A549 (cell line): Measurements from ENCODE around the gene TGFBRAP1. TPM values are rescaled to one million over a fixed set of nuclear protein-coding genes. Genes with fewer than 3 reads are reported as not detected.

Experiments
- ATAC-seq, 2 experiments: fragments of 200-7000 bp in 1 of 2; fragments of >200 bp in 1 of 2; cut with Nextera tagmentation in 1 of 2; cut with Tn5 transposase in 1 of 2; 3 replicates each; pipeline versions ENCODE4 v1.8.0 to v1.9.1; 2018 to 2020; ENCODE audit warnings: mild to moderate bottlenecking in 1 of 2, moderate library complexity in 1 of 2
- CTCF ChIA-PET: fragments of 300-600 bp; sonication (Branson Sonifier 250); formaldehyde crosslinking; extraction: SDS; loops from one replicate; lab custom pipeline; 2021; ENCODE audit warnings: antibody characterized with exemption, inconsistent platforms; lab: Yijun Ruan, JAX
- POLR2A ChIA-PET: fragments of 350-600 bp; formaldehyde crosslinking; extraction: SDS; loops from one replicate; lab custom pipeline; 2021; ENCODE audit warnings: antibody characterized with exemption, inconsistent platforms; lab: Yijun Ruan, JAX
- DNase-seq, 2 experiments: peaks; one replicate each; pipeline versions ENCODE4 v3.0.0 to v3.0.0-alpha.2; 2011 to 2016; ENCODE audit warnings: low read depth in 1 of 2, low spot score in 1 of 2
- FAIRE-seq: peaks from 2 replicates; lab custom pipeline; 2011; peaks lifted over from hg19 to GRCh38; lab: Jason Lieb, UNC
- H3K27ac ChIP-seq, 2 experiments: fragments of >200 bp; sonication (Bioruptor Twin); formaldehyde crosslinking; 3 replicates each; pipeline ENCODE4 v1.5.1; 2016 to 2017
- H3K4me1 ChIP-seq: fragments of >200 bp; sonication (Bioruptor Twin); formaldehyde crosslinking; 3 replicates; pipeline ENCODE4 v1.6.1; 2016
- H3K4me2 ChIP-seq: fragments of >200 bp; sonication (Bioruptor Twin); formaldehyde crosslinking; 3 replicates; pipeline ENCODE4 v1.6.1; 2016
- H3K4me3 ChIP-seq: fragments of >200 bp; sonication (Bioruptor Twin); formaldehyde crosslinking; 3 replicates; pipeline ENCODE4 v1.5.1; 2016
- H3K9me3 ChIP-seq: fragments of >200 bp; sonication (Bioruptor Twin); formaldehyde crosslinking; 3 replicates; pipeline ENCODE4 v1.6.1; 2016
- CHD4 ChIP-seq: fragments of 200-600 bp; sonication (generic); IDR thresholded peaks from 2 replicates; pipeline ENCODE4 v1.6.1; 2016; ENCODE audit warnings: antibody characterized with exemption, mild to moderate bottlenecking, borderline replicate concordance
- EHF ChIP-seq: fragments of 250-450 bp; sonication (Bioruptor Pico); IDR thresholded peaks from 2 replicates; pipeline ENCODE4 v1.5.0; 2020; ENCODE audit warnings: mild to moderate bottlenecking
- EP300 ChIP-seq, 2 experiments: fragments of >200 bp; sonication (Bioruptor Twin); formaldehyde crosslinking; IDR thresholded peaks; 2 replicates in 1 of 2; 3 replicates in 1 of 2; pipeline ENCODE4 v1.6.1; 2016 to 2017
- FOSL2 ChIP-seq, 2 experiments: fragments of 450-650 bp in 1 of 2; fragments of >200 bp in 1 of 2; sonication (Bioruptor Twin) in 1 of 2; formaldehyde crosslinking; IDR thresholded peaks; 2 replicates each; pipeline versions ENCODE4 v1.5.0 to v1.6.1; 2016 to 2020; ENCODE audit warnings: mild to moderate bottlenecking in 1 of 2, moderate library complexity in 1 of 2
- GATA3 ChIP-seq: IDR thresholded peaks from 2 replicates; pipeline ENCODE4 v1.6.1; 2012; ENCODE audit warnings: borderline replicate concordance
- HDAC2 ChIP-seq: fragments of 200-600 bp; sonication (generic); IDR thresholded peaks from 2 replicates; pipeline ENCODE4 v1.6.1; 2016
- HOXA7 ChIP-seq: fragments of 250-450 bp; sonication (Bioruptor Pico); IDR thresholded peaks from 2 replicates; pipeline ENCODE4 v1.5.0; 2020; ENCODE audit warnings: mild to moderate bottlenecking, moderate library complexity
- HOXB13 ChIP-seq: fragments of 250-450 bp; sonication (Bioruptor Pico); IDR thresholded peaks from 2 replicates; pipeline ENCODE4 v1.5.0; 2020; ENCODE audit warnings: low read depth, mild to moderate bottlenecking, moderate library complexity
- HOXB5 ChIP-seq: fragments of 250-450 bp; sonication (Bioruptor Pico); IDR thresholded peaks from 2 replicates; pipeline ENCODE4 v1.5.0; 2020; ENCODE audit warnings: mild to moderate bottlenecking, moderate library complexity
- KDM5A ChIP-seq: fragments of 200-600 bp; sonication (generic); IDR thresholded peaks from 2 replicates; pipeline ENCODE4 v1.6.1; 2016; ENCODE audit warnings: antibody characterized with exemption, mild to moderate bottlenecking
- NFE2L2 ChIP-seq: fragments of 150-350 bp; conservative IDR thresholded peaks from 2 replicates; pipeline ENCODE4 v1.6.1; 2014; ENCODE audit warnings: low read length
- NPAS2 ChIP-seq: fragments of 250-450 bp; sonication (Bioruptor Pico); IDR thresholded peaks from 2 replicates; pipeline ENCODE4 v1.8.0; 2022; ENCODE audit warnings: mild to moderate bottlenecking, moderate library complexity, borderline replicate concordance
- RAD21 ChIP-seq, 2 experiments: fragments of >200 bp in 1 of 2; sonication (Bioruptor Twin) in 1 of 2; formaldehyde crosslinking in 1 of 2; IDR thresholded peaks in 1 of 2; conservative IDR thresholded peaks in 1 of 2; 2 replicates in 1 of 2; 3 replicates in 1 of 2; pipeline ENCODE4 v1.6.1; 2012 to 2018; ENCODE audit warnings: inconsistent platforms in 1 of 2
- RARB ChIP-seq: fragments of 250-450 bp; sonication (Bioruptor Pico); IDR thresholded peaks from 2 replicates; pipeline ENCODE4 v1.8.0; 2021; ENCODE audit warnings: mild to moderate bottlenecking, moderate library complexity
- RNF2 ChIP-seq: fragments of 200-600 bp; sonication (generic); IDR thresholded peaks from 2 replicates; pipeline ENCODE4 v1.6.1; 2016; ENCODE audit warnings: low read depth, mild to moderate bottlenecking, antibody characterized with exemption, moderate library complexity, borderline replicate concordance
- ZC3H11A ChIP-seq: fragments of 450-650 bp; IDR thresholded peaks from 2 replicates; pipeline ENCODE4 v1.6.1; 2014; ENCODE audit warnings: antibody characterized with exemption, mild to moderate bottlenecking
- ZNF302 ChIP-seq: fragments of 250-450 bp; sonication (Bioruptor Pico); IDR thresholded peaks from 2 replicates; pipeline ENCODE4 v1.9.0; 2021; ENCODE audit warnings: inconsistent platforms, mild to moderate bottlenecking, moderate library complexity
- WGBS: methylation state at CpG from one replicate; pipeline ENCODE4 v1.1.6; 2017; ENCODE audit errors: missing lambda C conversion rate; 5-methylcytosine and 5-hydroxymethylcytosine counted together
- polyA plus RNA-seq, 4 experiments: library from polyadenylated mRNA; depleted of rRNA in 3 of 4; stranded (reverse); fragments of >200 nt; fragmentation: RNase III in 1 of 4; extraction: RNeasy Plus Mini Kit Qiagen cat#74134 plus additional on column Dnase treatment in 1 of 4; gene quantifications; 2 replicates in 3 of 4; 3 replicates in 1 of 4; pipeline ENCODE4 v1.2.3, GENCODE V29; 2011 to 2017
- TF ChIP-seq, protein P1 (sequence below): fragments of 200-600 bp; sonication (generic); IDR thresholded peaks from 2 replicates; pipeline ENCODE4 v1.6.1; 2016; ENCODE audit warnings: antibody characterized with exemption, mild to moderate bottlenecking, moderate library complexity
- TF ChIP-seq, protein P2 (sequence below): fragments of >200 bp; sonication (Bioruptor Twin); formaldehyde crosslinking; IDR thresholded peaks from 3 replicates; pipeline ENCODE4 v1.5.1; 2016
- TF ChIP-seq, protein P3 (sequence below): fragments of >200 bp; sonication (Bioruptor Twin); formaldehyde crosslinking; IDR thresholded peaks from 2 replicates; pipeline ENCODE4 v1.6.1; 2016

The TGFBRAP1 gene
- polyA plus RNA-seq, 2 of the 4 experiments (the other 2 are of a cell fraction) = 9.0 to 13.7 TPM

DNA sequence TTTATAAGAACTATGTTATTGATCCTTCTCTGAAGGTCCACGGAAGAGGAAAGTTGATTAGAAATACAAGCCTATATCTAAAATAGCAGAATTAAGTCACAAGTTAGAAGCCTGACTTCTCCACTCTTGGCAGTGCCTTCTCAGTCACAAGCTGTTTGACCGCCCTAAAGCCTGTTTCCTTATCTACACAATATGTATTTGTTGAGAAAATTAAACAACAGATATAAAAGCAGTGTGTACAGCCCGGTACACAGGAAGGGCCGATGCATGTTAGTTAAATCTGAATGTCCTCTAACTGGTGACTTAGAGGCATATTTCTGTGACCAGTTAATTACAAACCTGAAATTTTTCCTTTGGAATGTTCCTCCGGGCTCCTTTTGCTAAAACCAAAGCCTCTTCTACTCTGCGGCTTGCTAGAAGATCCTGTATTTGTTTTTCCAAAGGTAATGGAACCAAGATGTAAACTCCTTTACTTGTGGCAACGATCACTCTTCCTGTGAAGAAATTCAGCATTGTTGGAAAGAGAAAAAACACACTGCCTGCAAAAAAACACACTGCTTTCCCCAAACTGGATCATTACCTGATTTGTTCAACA lies 33.4 kb downstream of the TGFBRAP1 start (continued):
- TF ChIP-seq, protein P1, sequence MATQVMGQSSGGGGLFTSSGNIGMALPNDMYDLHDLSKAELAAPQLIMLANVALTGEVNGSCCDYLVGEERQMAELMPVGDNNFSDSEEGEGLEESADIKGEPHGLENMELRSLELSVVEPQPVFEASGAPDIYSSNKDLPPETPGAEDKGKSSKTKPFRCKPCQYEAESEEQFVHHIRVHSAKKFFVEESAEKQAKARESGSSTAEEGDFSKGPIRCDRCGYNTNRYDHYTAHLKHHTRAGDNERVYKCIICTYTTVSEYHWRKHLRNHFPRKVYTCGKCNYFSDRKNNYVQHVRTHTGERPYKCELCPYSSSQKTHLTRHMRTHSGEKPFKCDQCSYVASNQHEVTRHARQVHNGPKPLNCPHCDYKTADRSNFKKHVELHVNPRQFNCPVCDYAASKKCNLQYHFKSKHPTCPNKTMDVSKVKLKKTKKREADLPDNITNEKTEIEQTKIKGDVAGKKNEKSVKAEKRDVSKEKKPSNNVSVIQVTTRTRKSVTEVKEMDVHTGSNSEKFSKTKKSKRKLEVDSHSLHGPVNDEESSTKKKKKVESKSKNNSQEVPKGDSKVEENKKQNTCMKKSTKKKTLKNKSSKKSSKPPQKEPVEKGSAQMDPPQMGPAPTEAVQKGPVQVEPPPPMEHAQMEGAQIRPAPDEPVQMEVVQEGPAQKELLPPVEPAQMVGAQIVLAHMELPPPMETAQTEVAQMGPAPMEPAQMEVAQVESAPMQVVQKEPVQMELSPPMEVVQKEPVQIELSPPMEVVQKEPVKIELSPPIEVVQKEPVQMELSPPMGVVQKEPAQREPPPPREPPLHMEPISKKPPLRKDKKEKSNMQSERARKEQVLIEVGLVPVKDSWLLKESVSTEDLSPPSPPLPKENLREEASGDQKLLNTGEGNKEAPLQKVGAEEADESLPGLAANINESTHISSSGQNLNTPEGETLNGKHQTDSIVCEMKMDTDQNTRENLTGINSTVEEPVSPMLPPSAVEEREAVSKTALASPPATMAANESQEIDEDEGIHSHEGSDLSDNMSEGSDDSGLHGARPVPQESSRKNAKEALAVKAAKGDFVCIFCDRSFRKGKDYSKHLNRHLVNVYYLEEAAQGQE = no peak
- TF ChIP-seq ZC3H11A (no peak), ZNF302 (CRISPR knock-in tag) (no peak), HOXB5 (CRISPR knock-in tag) (no peak), NFE2L2 (no peak)

DNA sequence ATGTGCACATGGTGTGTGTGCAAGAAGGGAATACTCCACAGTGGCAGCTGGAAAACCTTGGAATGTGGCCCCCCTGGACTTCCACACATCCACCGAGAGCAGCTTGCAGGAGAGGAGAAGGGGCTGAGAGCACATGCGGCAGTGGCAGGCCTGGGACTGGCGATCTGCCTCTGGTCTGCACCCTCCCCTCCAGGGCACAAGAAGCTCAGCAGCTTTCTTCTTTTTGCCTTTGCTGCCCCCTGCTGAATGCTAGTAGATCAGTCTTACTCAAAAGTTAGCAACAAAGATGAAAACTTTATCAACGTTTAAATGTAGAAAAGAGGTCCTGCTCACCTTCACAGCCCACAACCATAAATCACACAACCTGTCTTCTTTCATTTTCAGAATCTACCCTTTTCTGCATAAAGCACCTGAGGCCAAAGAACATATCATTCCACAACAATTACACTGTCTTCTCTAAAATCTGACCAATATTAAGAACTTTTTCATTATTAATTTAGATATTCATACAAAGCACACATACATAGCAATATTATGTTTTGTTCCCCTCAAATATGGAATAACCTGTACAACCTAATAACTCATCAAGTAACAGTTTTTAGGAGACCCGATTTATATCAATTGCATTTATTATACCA lies 34.6 kb downstream of the TGFBRAP1 start:
- TF ChIP-seq, protein P2, sequence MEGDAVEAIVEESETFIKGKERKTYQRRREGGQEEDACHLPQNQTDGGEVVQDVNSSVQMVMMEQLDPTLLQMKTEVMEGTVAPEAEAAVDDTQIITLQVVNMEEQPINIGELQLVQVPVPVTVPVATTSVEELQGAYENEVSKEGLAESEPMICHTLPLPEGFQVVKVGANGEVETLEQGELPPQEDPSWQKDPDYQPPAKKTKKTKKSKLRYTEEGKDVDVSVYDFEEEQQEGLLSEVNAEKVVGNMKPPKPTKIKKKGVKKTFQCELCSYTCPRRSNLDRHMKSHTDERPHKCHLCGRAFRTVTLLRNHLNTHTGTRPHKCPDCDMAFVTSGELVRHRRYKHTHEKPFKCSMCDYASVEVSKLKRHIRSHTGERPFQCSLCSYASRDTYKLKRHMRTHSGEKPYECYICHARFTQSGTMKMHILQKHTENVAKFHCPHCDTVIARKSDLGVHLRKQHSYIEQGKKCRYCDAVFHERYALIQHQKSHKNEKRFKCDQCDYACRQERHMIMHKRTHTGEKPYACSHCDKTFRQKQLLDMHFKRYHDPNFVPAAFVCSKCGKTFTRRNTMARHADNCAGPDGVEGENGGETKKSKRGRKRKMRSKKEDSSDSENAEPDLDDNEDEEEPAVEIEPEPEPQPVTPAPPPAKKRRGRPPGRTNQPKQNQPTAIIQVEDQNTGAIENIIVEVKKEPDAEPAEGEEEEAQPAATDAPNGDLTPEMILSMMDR = peak; percentile 49
- TF ChIP-seq RAD21 (conservative IDR thresholded peaks at IDR 0.05 in 1 of 2, IDR thresholded peaks at IDR 0.05 in 1 of 2) (peak; percentile 41 to 53; a peak in 3 of 5 replicates), FOSL2 (IDR thresholded peaks at IDR 0.05) (no peak), FOSL2 (CRISPR knock-in tag; IDR thresholded peaks at IDR 0.05) (no peak)
- TF ChIP-seq, protein P3, sequence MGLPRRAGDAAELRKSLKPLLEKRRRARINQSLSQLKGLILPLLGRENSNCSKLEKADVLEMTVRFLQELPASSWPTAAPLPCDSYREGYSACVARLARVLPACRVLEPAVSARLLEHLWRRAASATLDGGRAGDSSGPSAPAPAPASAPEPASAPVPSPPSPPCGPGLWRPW = no peak
- ChIA-PET POLR2A (no interaction called here), CTCF (interaction anchor here (0.9 to 2.8 kb wide), 10 partner anchors 9 to 185 kb away, joined by 3 to 29 read pairs (median 4); no protein-coding TSS in a partner anchor)
- Histone ChIP-seq H3K4me1 (no peaks in the 10 kb centered on the region), H3K27ac (no peak overlapping the region), H3K9me3 (no peaks in the 10 kb centered on the region), H3K4me3 (no peak overlapping the region), H3K4me2 (no peak overlapping the region)
- FAIRE-seq (no peak), ATAC-seq (peak; percentile 85 to 97), DNase-seq (peak; percentile 58 to 66)
- WGBS = 60% methylated on average over 5 of the region's 5 CpGs

DNA sequence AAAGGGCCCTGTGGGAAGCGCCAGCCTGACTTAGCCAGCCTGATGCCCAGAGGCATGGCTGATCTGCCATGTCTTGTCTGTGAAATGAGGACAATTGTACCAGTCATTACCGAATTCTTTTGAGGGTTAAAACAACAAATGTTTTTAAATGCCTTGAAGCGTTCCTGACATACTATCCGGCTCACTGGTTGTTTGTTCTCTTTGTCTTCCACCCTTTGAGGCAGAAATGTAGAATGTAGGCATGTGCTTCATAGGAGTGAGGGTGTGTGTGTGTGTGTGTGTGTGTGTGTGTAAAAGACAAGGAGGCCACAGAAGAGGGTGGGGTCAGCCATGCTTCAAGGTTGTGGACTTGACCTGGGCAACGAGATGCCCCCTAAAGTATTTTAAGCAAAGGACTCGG lies 35.5 kb downstream of the TGFBRAP1 start:
- ChIA-PET POLR2A (no interaction called here), CTCF (interaction anchor here (0.9 to 2.8 kb wide), 5 partner anchors 10 to 184 kb away, joined by 3 to 29 read pairs (median 8); no protein-coding TSS in a partner anchor)
- H3K4me1 ChIP-seq = no peaks in the 10 kb centered on the region
- TF ChIP-seq HOXA7 (CRISPR knock-in tag) = no peak
- no peak for TF ChIP-seq NPAS2 (CRISPR knock-in tag)
- TF ChIP-seq NFE2L2 = no peak
- no peak for TF ChIP-seq HDAC2
- TF ChIP-seq CHD4 = no peak
- TF ChIP-seq KDM5A = no peak
- no peak for TF ChIP-seq EHF (CRISPR knock-in tag)
- no peak for TF ChIP-seq HOXB13 (CRISPR knock-in tag)
- TF ChIP-seq RARB = no peak
- TF ChIP-seq RNF2 = no peak
- no peak for TF ChIP-seq EP300 (IDR thresholded peaks at IDR 0.05)
- no peak for TF ChIP-seq GATA3
- WGBS = 89% methylated on average over 6 of the region's 6 CpGs
- no peaks in the 10 kb centered on the region for H3K9me3 ChIP-seq
- ATAC-seq = no peak
- no peak for DNase-seq
- H3K4me3 ChIP-seq = no peak overlapping the region
- no peak overlapping the region for H3K4me2 ChIP-seq
- no peak for FAIRE-seq
- H3K27ac ChIP-seq = no peak overlapping the region
